Calu3 (cell line): ENCODE results near the gene SNRPD2. TPM values are rescaled to one million over a fixed set of nuclear protein-coding genes. Genes with fewer than 3 reads are reported as not detected.
A peak's percentile ranks its signal among the peaks of the same experiment; 100 is the strongest.

Experiments used
- BruUV-seq: library from RNA; stranded (reverse); fragments of 400-500 nt; replicated peaks from 2 replicates; lab custom pipeline; 2021; lab: Mats Ljungman, UMichigan
- CTCF ChIA-PET: fragments of 300-600 bp; sonication (Branson Sonifier 250); formaldehyde crosslinking; loops from one replicate; lab custom pipeline; 2022; ENCODE audit warnings: antibody characterized with exemption; lab: Charles Lee
- DNase-seq: peaks from one replicate; pipeline ENCODE4 v3.0.0; 2022
- H3K27ac Mint-ChIP-seq: one replicate; pipeline ENCODE4 v1.8.0; 2022; ENCODE audit warnings: mixed read lengths; ENCODE audit not compliant: unreplicated experiment
- H3K27me3 Mint-ChIP-seq: one replicate; pipeline ENCODE4 v1.8.0; 2022; ENCODE audit warnings: mixed read lengths; ENCODE audit not compliant: unreplicated experiment
- H3K36me3 Mint-ChIP-seq: one replicate; pipeline ENCODE4 v1.8.0; 2022; ENCODE audit warnings: mild to moderate bottlenecking, moderate library complexity, mixed read lengths; ENCODE audit not compliant: insufficient read depth, unreplicated experiment
- H3K4me1 Mint-ChIP-seq: one replicate; pipeline ENCODE4 v1.8.0; 2022; ENCODE audit warnings: mild to moderate bottlenecking, low read depth, mixed read lengths; ENCODE audit not compliant: unreplicated experiment
- H3K4me3 Mint-ChIP-seq: one replicate; pipeline ENCODE4 v1.8.0; 2022; ENCODE audit warnings: mild to moderate bottlenecking, low read depth, moderate library complexity, mixed read lengths; ENCODE audit not compliant: unreplicated experiment
- H3K9me3 Mint-ChIP-seq: one replicate; pipeline ENCODE4 v1.8.0; 2022; ENCODE audit warnings: low read depth, mixed read lengths; ENCODE audit not compliant: unreplicated experiment
- CTCF ChIP-seq: fragments of 200-600 bp; IDR thresholded peaks from one replicate; pipeline ENCODE4 v1.8.0; 2022; ENCODE audit warnings: antibody characterized with exemption; ENCODE audit not compliant: unreplicated experiment
- intact Hi-C: fragments of 100-400 bp; cut with micrococcal nuclease; formaldehyde crosslinking; loops from one replicate; pipeline ENCODE4 v1.10.0; 2022; ENCODE audit not compliant: unreplicated experiment
- total RNA-seq: library from RNA; stranded (reverse); gene quantifications from 2 replicates; pipeline ENCODE4 v1.2.3, GENCODE V29; 2022

Gene SNRPD2
- total RNA-seq, 1 experiment from 2014 or later: 663 TPM

GRCh38 chr19:45717131-45717982, 25.6 kb upstream of the SNRPD2 start:
- no peaks in the 10 kb centered on the region for H3K27me3 Mint-ChIP-seq
- peaks cover 66% of the 10 kb centered on the region for H3K36me3 Mint-ChIP-seq
- H3K9me3 Mint-ChIP-seq: no peaks in the 10 kb centered on the region
- intact Hi-C loops: loop anchor here (5.0 kb wide), 1 partner anchor 50 kb away; the partner anchor contains the start of gene SIX5
- CTCF ChIA-PET: interaction anchor here (0.6 to 3.2 kb wide), 19 partner anchors 9 to 1751 kb away, joined by 3 to 29 read pairs (median 5); partner anchors contain the start of genes FBXO46, QPCTL, SIX5 and SNRPD2
- peak; percentile 99 for DNase-seq
- no TSS peak for BruUV-seq
- H3K4me3 Mint-ChIP-seq: peak overlapping the region; percentile 90
- peak overlapping the region; percentile 96 for H3K27ac Mint-ChIP-seq
- no peak for TF ChIP-seq CTCF
- H3K4me1 Mint-ChIP-seq: peaks cover 26% of the 10 kb centered on the region

GRCh38 chr19:45716359-45717130, 24.8 kb upstream of the SNRPD2 start:
- Mint-ChIP-seq H3K36me3 (peaks cover 69% of the 10 kb centered on the region), H3K27ac (peak overlapping the region; percentile 96), H3K4me1 (peaks cover 25% of the 10 kb centered on the region), H3K27me3 (no peaks in the 10 kb centered on the region), H3K9me3 (no peaks in the 10 kb centered on the region), H3K4me3 (peak overlapping the region; percentile 90)
- CTCF ChIA-PET: interaction anchor here (0.6 to 3.2 kb wide), 15 partner anchors 8 to 1751 kb away, joined by 3 to 29 read pairs (median 7); partner anchors contain the start of genes FBXO46, QPCTL, SIX5 and SNRPD2
- no peak for TF ChIP-seq CTCF
- intact Hi-C loops: loop anchor here (5.0 kb wide), 1 partner anchor 51 kb away; the partner anchor contains the start of gene SIX5
- TSS peak; percentile 84 for BruUV-seq
- peak; percentile 28 for DNase-seq

DNA sequence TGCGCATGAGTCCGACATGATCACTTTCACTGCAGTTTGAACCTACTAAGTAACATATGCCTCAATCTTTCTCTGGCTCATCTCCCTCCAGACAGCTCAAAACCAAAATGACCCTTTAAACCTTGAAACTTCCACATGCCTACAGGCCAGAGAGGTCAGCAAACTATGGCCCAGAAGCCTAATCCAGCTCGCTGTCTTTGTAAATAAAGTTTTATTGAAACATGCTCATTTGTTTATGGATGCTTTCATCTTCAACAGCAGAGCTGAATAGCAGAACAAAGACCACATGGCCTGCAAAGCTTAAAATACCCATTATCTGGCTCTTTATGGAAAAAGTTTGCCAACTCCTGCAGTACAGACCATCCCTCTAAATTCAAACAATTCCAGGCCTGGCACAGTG, 23.4 kb upstream of the SNRPD2 start:
- Mint-ChIP-seq H3K4me1 (peaks cover 25% of the 10 kb centered on the region), H3K27ac (no peak overlapping the region), H3K27me3 (no peaks in the 10 kb centered on the region), H3K4me3 (no peak overlapping the region), H3K9me3 (no peaks in the 10 kb centered on the region), H3K36me3 (peaks cover 72% of the 10 kb centered on the region)
- intact Hi-C loops: loop anchor here (5.0 kb wide), 1 partner anchor 52 kb away; the partner anchor contains the start of gene SIX5
- no peak for TF ChIP-seq CTCF
- no peak for DNase-seq
- no TSS peak for BruUV-seq
- CTCF ChIA-PET: interaction anchor here (0.8 to 3.2 kb wide), 2 partner anchors 9 to 23 kb away, joined by 3 to 29 read pairs; partner anchors contain the start of genes QPCTL and SNRPD2

- H3K4me1 Mint-ChIP-seq: peaks cover 19% of the 10 kb centered on the region
- CTCF ChIA-PET: no interaction called here
- TF ChIP-seq CTCF: no peak
- no peaks in the 10 kb centered on the region for H3K9me3 Mint-ChIP-seq
- no peak overlapping the region for H3K27ac Mint-ChIP-seq
- intact Hi-C loops: no loop called here
- no peaks in the 10 kb centered on the region for H3K27me3 Mint-ChIP-seq
- no peak for DNase-seq
- no peak overlapping the region for H3K4me3 Mint-ChIP-seq
- no TSS peak for BruUV-seq
- H3K36me3 Mint-ChIP-seq: peaks cover 73% of the 10 kb centered on the region
These were observed 21.4 kb upstream of the SNRPD2 start for GRCh38 chr19:45713141-45713540.
